Measurements from ENCODE around the gene TANGO2. TPM values are rescaled to one million over a fixed set of nuclear protein-coding genes. Genes with fewer than 3 reads are reported as not detected.

TANGO2 gene
- total and polyA plus RNA-seq, 9 of the 15 experiments (the other 6 are each of a cell fraction or from before 2014, with no cell fraction given): 15.5 to 94.9 (median 70.1) TPM

- Histone ChIP-seq H3K9me3 (replicated peaks; ENCODE audit: control insufficient read depth, insufficient read depth, low read depth, low read length) (no peaks in the 10 kb centered on the region), H3K27me3 (ENCODE audit: control insufficient read depth in 2 of 2, insufficient read depth in 2 of 2, low read length in 2 of 2) (no peaks in the 10 kb centered on the region), H3K4me1 (replicated peaks in 1 of 2; ENCODE audit: control insufficient read depth in 2 of 2, insufficient read depth in 2 of 2, low read length in 2 of 2) (peaks cover 39 to 91% of the 10 kb centered on the region in 2 experiments), H3K27ac (ENCODE audit: extremely low read depth, low read depth, low read length) (peak overlapping the region; percentile 43; the same call in 1 of the 3 replicates), H3K4me3 (peak overlapping the region; percentile 48), H3K4me2 (ENCODE audit: insufficient read depth, low read length) (peak overlapping the region; percentile 78), H3K9me1 (ENCODE audit: control insufficient read depth, insufficient read depth, low read length) (peaks cover 23% of the 10 kb centered on the region), H4K20me1 (replicated peaks; ENCODE audit: control insufficient read depth, insufficient read depth, low read length) (peaks cover 72% of the 10 kb centered on the region), H2AFZ (ENCODE audit: low read depth, low read length) (peak overlapping the region; percentile 71), H3K36me3 (ENCODE audit: control insufficient read depth, insufficient read depth, low read length) (peaks cover 3% of the 10 kb centered on the region; the same call in 1 of the 3 replicates), H3K9ac (ENCODE audit: insufficient read depth in 1 of 2, low read depth in 2 of 2, low read length in 2 of 2) (peak overlapping the region; percentile 35 to 91; a peak in 3 of 4 replicates), H3K79me2 (ENCODE audit: control insufficient read depth, insufficient read depth, low read length) (no peaks in the 10 kb centered on the region)
- no TSS peak for BruUV-seq (replicated peaks)
- ChIA-PET CTCF (ENCODE audit: low intra/inter-chr PET ratio) (no interaction called here), POLR2A (interaction anchor here (0.6 to 5.7 kb wide), 12 partner anchors 13 to 1642 kb away, joined by 3 to 56 read pairs (median 4); partner anchors contain the start of gene TRMT2A)
- FAIRE-seq: peak; percentile 60
- 5% methylated on average over 69 of the region's 76 CpGs for WGBS (ENCODE audit: insufficient coverage, low coverage, missing lambda C conversion rate)
- in situ Hi-C loops (cut with MboI) (no loop called here), intact Hi-C loops (cut with micrococcal nuclease) (loop anchor here (5.0 kb wide), 1 partner anchor 36 kb away; the partner anchor contains the start of gene TANGO2)
- DNase-seq (ENCODE audit: extremely low read depth in 1 of 4, low spot score in 3 of 4): peak; percentile 97 to 100 (median 100)
- ATAC-seq: peak; percentile 94
- TF ChIP-seq PTTG1 (tag; IDR thresholded peaks at IDR 0.05; ENCODE audit: low read depth): no peak
- TF ChIP-seq PCBP1 (IDR thresholded peaks at IDR 0.05; ENCODE audit: low read depth, low read length, poor library complexity, severe bottlenecking): peak; percentile 91
- no peak for TF ChIP-seq PML (IDR thresholded peaks at IDR 0.05; ENCODE audit: low read length)
- TF ChIP-seq GABPB2 (CRISPR knock-in tag; conservative IDR thresholded peaks at IDR 0.05): peak; percentile 80; the same call in 1 of the 2 replicates
- no peak for TF ChIP-seq ID3 (CRISPR knock-in tag; IDR thresholded peaks at IDR 0.05)
- TF ChIP-seq ID3 (tag; IDR thresholded peaks at IDR 0.05): peak; percentile 83
- TF ChIP-seq RHOXF2B (CRISPR knock-in tag; conservative IDR thresholded peaks at IDR 0.05): 0 out of 2 replicates have a peak, but pooled peaks have one; percentile 21
- TF ChIP-seq ZNF174 (CRISPR knock-in tag; IDR thresholded peaks at IDR 0.05): no peak
- TF ChIP-seq RREB1 (CRISPR knock-in tag; IDR thresholded peaks at IDR 0.05): no peak; the same call in 1 of the 2 replicates
- TF ChIP-seq FOXK1 (CRISPR knock-in tag; IDR thresholded peaks at IDR 0.05; ENCODE audit: borderline replicate concordance): no peak
Observed at GRCh38 chr22:19986410-19987341, 34.2 kb upstream of the TANGO2 start.

Data from K562 (cell line).